B cell (primary cell): Measurements from ENCODE around the gene UGGT1. TPM values are rescaled to one million over a fixed set of nuclear protein-coding genes. Genes with fewer than 3 reads are reported as not detected.

Experiments used
- ATAC-seq: fragments of 200-7000 bp; cut with Tn5 transposase; one replicate; pipeline ENCODE4 v1.10.0; 2021; ENCODE audit warnings: low read depth, mild to moderate bottlenecking, moderate number of reproducible peaks, moderate library complexity
- CTCF ChIA-PET: fragments of 350-600 bp; sonication (Branson Sonifier 250); formaldehyde crosslinking; loops from one replicate; lab custom pipeline; 2021; ENCODE audit warnings: antibody characterized with exemption, inconsistent platforms; lab: Charles Lee
- POLR2A ChIA-PET: fragments of 350-600 bp; sonication (Branson Sonifier 250); formaldehyde crosslinking; loops from one replicate; lab custom pipeline; 2021; ENCODE audit warnings: antibody characterized with exemption; lab: Charles Lee
- DNase-seq: peaks from one replicate; pipeline ENCODE4 v3.0.0; 2013
- H2AFZ ChIP-seq: 2 replicates; pipeline ENCODE4 v1.6.1; 2012; ENCODE audit warnings: mild to moderate bottlenecking, low read depth, low read length; ENCODE audit not compliant: insufficient read depth, poor library complexity, severe bottlenecking
- H3K27ac ChIP-seq, 2 donors: 1 replicate in 1 of 2; 2 replicates in 1 of 2; pipeline ENCODE4 v1.5.1; 2012 to 2013; ENCODE audit warnings: low read length in 2 of 2, mild to moderate bottlenecking in 2 of 2, moderate library complexity in 1 of 2
- H3K27me3 ChIP-seq, 4 experiments: fragments of 200-600 bp in 1 of 4; sonication (generic) in 1 of 4; replicated peaks in 1 of 4; 1 replicate in 2 of 4; 2 replicates in 2 of 4; pipeline versions ENCODE4 v1.6.1 to v1.7.0; 2013 to 2016; ENCODE audit warnings: low read length in 3 of 4, mild to moderate bottlenecking in 2 of 4, mixed read lengths in 1 of 4, moderate library complexity in 1 of 4; ENCODE audit not compliant: insufficient read depth in 4 of 4, control insufficient read depth in 3 of 4; ENCODE audit errors: control extremely low read depth in 1 of 4
- H3K36me3 ChIP-seq, 2 experiments: replicated peaks in 1 of 2; 1 replicate in 1 of 2; 2 replicates in 1 of 2; pipeline versions ENCODE4 v1.6.1 to v1.7.1; 2013; ENCODE audit warnings: low read length in 1 of 2; ENCODE audit not compliant: insufficient read depth in 2 of 2, control insufficient read depth in 1 of 2; ENCODE audit errors: control extremely low read depth in 1 of 2, extremely low read depth in 1 of 2
- H3K4me1 ChIP-seq, 2 donors: fragments of 200-600 bp in 1 of 2; sonication (generic) in 1 of 2; 1 replicate in 1 of 2; 2 replicates in 1 of 2; pipeline versions ENCODE4 v1.5.1 to v1.6.1; 2013 to 2017; ENCODE audit warnings: low read length in 2 of 2; ENCODE audit not compliant: control insufficient read depth in 2 of 2, insufficient read depth in 2 of 2
- H3K4me2 ChIP-seq: replicated peaks from 2 replicates; pipeline ENCODE3; 2012; ENCODE audit warnings: mild to moderate bottlenecking, low read depth, low read length; ENCODE audit not compliant: poor library complexity, severe bottlenecking
- H3K4me3 ChIP-seq, 5 experiments: fragments of 200-600 bp in 1 of 5; sonication (generic) in 1 of 5; 1 replicate in 3 of 5; 2 replicates in 2 of 5; pipeline versions ENCODE4 v1.5.1 to v1.7.0; 2011 to 2016; ENCODE audit warnings: low read length in 4 of 5, mild to moderate bottlenecking in 4 of 5, low read depth in 2 of 5, control low read depth in 1 of 5, moderate library complexity in 1 of 5; ENCODE audit not compliant: insufficient read depth in 1 of 5; ENCODE audit errors: control extremely low read depth in 1 of 5, extremely low read depth in 1 of 5
- H3K79me2 ChIP-seq: fragments of 200-600 bp; sonication (generic); one replicate; pipeline ENCODE4 v1.6.0; 2016; ENCODE audit warnings: low read length; ENCODE audit not compliant: control insufficient read depth, insufficient read depth
- H3K9ac ChIP-seq: fragments of 200-600 bp; sonication (generic); 2 replicates; pipeline ENCODE4 v1.6.1; 2017; ENCODE audit warnings: mild to moderate bottlenecking, low read length, moderate library complexity
- H3K9me3 ChIP-seq, 3 donors: one replicate each; pipeline versions ENCODE4 v1.6.1 to v1.7.1; 2013; ENCODE audit warnings: low read length in 2 of 3; ENCODE audit not compliant: control insufficient read depth in 2 of 3, insufficient read depth in 1 of 3; ENCODE audit errors: control extremely low read depth in 1 of 3
- H4K20me1 ChIP-seq: 2 replicates; pipeline ENCODE4 v1.6.0; 2012; ENCODE audit warnings: mild to moderate bottlenecking, low read length; ENCODE audit not compliant: insufficient read depth, control insufficient read depth, poor library complexity, severe bottlenecking
- H3K27ac Mint-ChIP-seq: one replicate; pipeline ENCODE4 v1.8.0; 2021; ENCODE audit warnings: mixed read lengths
- H3K27me3 Mint-ChIP-seq: one replicate; pipeline ENCODE4 v1.8.0; 2021; ENCODE audit warnings: mixed read lengths
- H3K4me1 Mint-ChIP-seq: one replicate; pipeline ENCODE4 v1.8.0; 2021; ENCODE audit warnings: mixed read lengths
- H3K4me3 Mint-ChIP-seq: one replicate; pipeline ENCODE4 v1.8.0; 2021; ENCODE audit warnings: mixed read lengths
- H3K9me3 Mint-ChIP-seq: one replicate; pipeline ENCODE4 v1.8.0; 2022; ENCODE audit warnings: mixed read lengths; ENCODE audit not compliant: insufficient read depth
- EZH2 ChIP-seq: IDR thresholded peaks from 2 replicates; pipeline ENCODE4 v1.6.1; 2012; ENCODE audit warnings: borderline replicate concordance, low read depth, mild to moderate bottlenecking, moderate library complexity, low read length; ENCODE audit not compliant: insufficient read depth, poor library complexity, severe bottlenecking
- WGBS: methylation state at CpG from one replicate; pipeline ENCODE4 v1.1.5; 2013; ENCODE audit warnings: missing lambda C conversion rate; ENCODE audit not compliant: insufficient coverage; 5-methylcytosine and 5-hydroxymethylcytosine counted together
- intact Hi-C: fragments of 100-400 bp; cut with micrococcal nuclease; formaldehyde crosslinking; loops from one replicate; pipeline ENCODE4 v1.10.0; 2022
- polyA plus RNA-seq: library from polyadenylated mRNA; depleted of rRNA; stranded (reverse); fragments of >200 nt; gene quantifications from 2 replicates; pipeline ENCODE4 v1.2.3, GENCODE V29; 2012
- total RNA-seq, 2 donors: library from RNA; stranded (reverse); fragments of 120-200 nt in 1 of 2; gene quantifications; 1 replicate in 1 of 2; 2 replicates in 1 of 2; pipeline versions ENCODE4 v1.2.3 to v1.2.4, GENCODE V29; 2013 to 2022
- TF ChIP-seq, protein P1 (sequence below): fragments of 200-600 bp; IDR thresholded peaks from one replicate; pipeline ENCODE4 v1.8.0; 2022; ENCODE audit warnings: antibody characterized with exemption, mild to moderate bottlenecking

UGGT1 gene
- total and polyA plus RNA-seq, 2 donors (not counting 1 experiment from before 2014, with no cell fraction given) = 8.5 to 44.1 TPM

DNA sequence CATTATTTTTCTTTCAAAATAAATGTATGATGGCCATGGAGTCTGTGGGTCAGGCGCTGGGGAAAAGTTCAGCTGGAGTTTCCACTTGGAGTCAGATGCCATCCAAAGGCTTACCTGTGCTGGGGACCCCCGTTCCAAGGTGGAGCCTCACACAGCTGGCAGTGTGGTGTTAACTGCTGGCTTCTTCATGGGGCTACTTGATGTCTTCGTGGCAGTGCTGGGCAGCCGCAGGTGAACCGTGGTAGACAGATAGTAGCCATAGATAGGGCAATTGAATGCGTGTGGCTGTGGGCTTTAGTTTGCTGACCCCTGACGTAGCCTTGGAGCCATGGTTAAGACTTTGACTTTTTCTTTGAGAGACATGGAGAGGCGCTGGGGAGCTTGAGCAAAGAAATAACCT lies 144.6 kb downstream of the UGGT1 start:
- no peaks in the 10 kb centered on the region for H3K79me2 ChIP-seq
- H3K27me3 Mint-ChIP-seq = peaks cover 3% of the 10 kb centered on the region
- peaks cover 5 to 8% of the 10 kb centered on the region in 2 donors for H3K4me1 ChIP-seq
- CTCF ChIA-PET = no interaction called here
- ATAC-seq (no peak), DNase-seq (no peak)
- 92% methylated on average over 8 of the region's 8 CpGs for WGBS
- no peak overlapping the region for H3K27ac ChIP-seq
- no peak overlapping the region for H3K9ac ChIP-seq
- H3K27me3 ChIP-seq = peaks cover 0 to 13% (median 5%) of the 10 kb centered on the region in 4 experiments
- TF ChIP-seq EZH2 = no peak
- TF ChIP-seq, protein P1, sequence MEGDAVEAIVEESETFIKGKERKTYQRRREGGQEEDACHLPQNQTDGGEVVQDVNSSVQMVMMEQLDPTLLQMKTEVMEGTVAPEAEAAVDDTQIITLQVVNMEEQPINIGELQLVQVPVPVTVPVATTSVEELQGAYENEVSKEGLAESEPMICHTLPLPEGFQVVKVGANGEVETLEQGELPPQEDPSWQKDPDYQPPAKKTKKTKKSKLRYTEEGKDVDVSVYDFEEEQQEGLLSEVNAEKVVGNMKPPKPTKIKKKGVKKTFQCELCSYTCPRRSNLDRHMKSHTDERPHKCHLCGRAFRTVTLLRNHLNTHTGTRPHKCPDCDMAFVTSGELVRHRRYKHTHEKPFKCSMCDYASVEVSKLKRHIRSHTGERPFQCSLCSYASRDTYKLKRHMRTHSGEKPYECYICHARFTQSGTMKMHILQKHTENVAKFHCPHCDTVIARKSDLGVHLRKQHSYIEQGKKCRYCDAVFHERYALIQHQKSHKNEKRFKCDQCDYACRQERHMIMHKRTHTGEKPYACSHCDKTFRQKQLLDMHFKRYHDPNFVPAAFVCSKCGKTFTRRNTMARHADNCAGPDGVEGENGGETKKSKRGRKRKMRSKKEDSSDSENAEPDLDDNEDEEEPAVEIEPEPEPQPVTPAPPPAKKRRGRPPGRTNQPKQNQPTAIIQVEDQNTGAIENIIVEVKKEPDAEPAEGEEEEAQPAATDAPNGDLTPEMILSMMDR = no peak
- no peak overlapping the region for H2AFZ ChIP-seq
- no peaks in the 10 kb centered on the region for H3K36me3 ChIP-seq
- POLR2A ChIA-PET = no interaction called here
- no peak overlapping the region for H3K4me3 Mint-ChIP-seq
- peaks cover 6% of the 10 kb centered on the region for H3K4me1 Mint-ChIP-seq
- H4K20me1 ChIP-seq = no peaks in the 10 kb centered on the region
- intact Hi-C loops = no loop called here
- H3K9me3 Mint-ChIP-seq = no peaks in the 10 kb centered on the region
- peaks cover 0 to 3% (median 0%) of the 10 kb centered on the region in 3 donors for H3K9me3 ChIP-seq
- H3K27ac Mint-ChIP-seq = no peak overlapping the region
- no peak overlapping the region for H3K4me2 ChIP-seq
- H3K4me3 ChIP-seq = no peak overlapping the region

GRCh38 chr2:128236491-128237035 lies 145.6 kb downstream of the UGGT1 start:
- ChIA-PET CTCF (interaction anchor here (0.6 to 1.3 kb wide), 2 partner anchors 58 to 173 kb away, joined by 4 read pairs; no protein-coding TSS in a partner anchor), POLR2A (no interaction called here)
- H3K4me1 ChIP-seq = peaks cover 5 to 8% of the 10 kb centered on the region in 2 donors
- H3K27ac ChIP-seq = no peak overlapping the region
- H3K4me3 Mint-ChIP-seq = no peak overlapping the region
- DNase-seq = no peak
- intact Hi-C loops = no loop called here
- H3K4me1 Mint-ChIP-seq = peaks cover 6% of the 10 kb centered on the region
- H3K79me2 ChIP-seq = no peaks in the 10 kb centered on the region
- WGBS = 95% methylated on average over 7 of the region's 8 CpGs
- H3K9ac ChIP-seq = no peak overlapping the region
- ATAC-seq = no peak
- H3K27ac Mint-ChIP-seq = no peak overlapping the region
- no peak overlapping the region for H3K4me2 ChIP-seq
- no peak overlapping the region for H2AFZ ChIP-seq
- no peaks in the 10 kb centered on the region for H3K36me3 ChIP-seq
- no peaks in the 10 kb centered on the region for H3K9me3 Mint-ChIP-seq
- H4K20me1 ChIP-seq = no peaks in the 10 kb centered on the region
- peaks cover 2% of the 10 kb centered on the region for H3K27me3 Mint-ChIP-seq
- no peak for TF ChIP-seq EZH2
- TF ChIP-seq, protein P1 = no peak
- peaks cover 0 to 10% (median 5%) of the 10 kb centered on the region in 4 experiments for H3K27me3 ChIP-seq
- H3K4me3 ChIP-seq = no peak overlapping the region
- peaks cover 0 to 3% (median 0%) of the 10 kb centered on the region in 3 donors for H3K9me3 ChIP-seq
